Astrocyte of the spinal cord (primary cell): ENCODE measurements around the gene ADGRG4.

Experiments used
- DNase-seq: peaks from one replicate; pipeline ENCODE4 v3.0.0; 2011; ENCODE audit warnings: low read depth, low spot score
- H3K4me3 ChIP-seq: 2 replicates; pipeline ENCODE4 v1.5.1; 2011; ENCODE audit warnings: low read depth, mild to moderate bottlenecking, low read length, moderate library complexity
- in situ Hi-C: cut with HindIII; loops from 2 replicates; pipeline ENCODE4 v1.10.0; 2017; ENCODE audit warnings: low sequenced_read_pairs
- TF ChIP-seq, protein P1 (sequence below): IDR thresholded peaks from 2 replicates; pipeline ENCODE4 v1.5.1; 2012; ENCODE audit warnings: low read depth, mild to moderate bottlenecking, low read length, inconsistent platforms

The ADGRG4 gene

GRCh38 chrX:136336623-136337022 is 35.9 kb downstream of the ADGRG4 start:
- in situ Hi-C loops: no loop called here
- TF ChIP-seq, protein P1, sequence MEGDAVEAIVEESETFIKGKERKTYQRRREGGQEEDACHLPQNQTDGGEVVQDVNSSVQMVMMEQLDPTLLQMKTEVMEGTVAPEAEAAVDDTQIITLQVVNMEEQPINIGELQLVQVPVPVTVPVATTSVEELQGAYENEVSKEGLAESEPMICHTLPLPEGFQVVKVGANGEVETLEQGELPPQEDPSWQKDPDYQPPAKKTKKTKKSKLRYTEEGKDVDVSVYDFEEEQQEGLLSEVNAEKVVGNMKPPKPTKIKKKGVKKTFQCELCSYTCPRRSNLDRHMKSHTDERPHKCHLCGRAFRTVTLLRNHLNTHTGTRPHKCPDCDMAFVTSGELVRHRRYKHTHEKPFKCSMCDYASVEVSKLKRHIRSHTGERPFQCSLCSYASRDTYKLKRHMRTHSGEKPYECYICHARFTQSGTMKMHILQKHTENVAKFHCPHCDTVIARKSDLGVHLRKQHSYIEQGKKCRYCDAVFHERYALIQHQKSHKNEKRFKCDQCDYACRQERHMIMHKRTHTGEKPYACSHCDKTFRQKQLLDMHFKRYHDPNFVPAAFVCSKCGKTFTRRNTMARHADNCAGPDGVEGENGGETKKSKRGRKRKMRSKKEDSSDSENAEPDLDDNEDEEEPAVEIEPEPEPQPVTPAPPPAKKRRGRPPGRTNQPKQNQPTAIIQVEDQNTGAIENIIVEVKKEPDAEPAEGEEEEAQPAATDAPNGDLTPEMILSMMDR: peak; percentile 28
- no peak overlapping the region for H3K4me3 ChIP-seq
- DNase-seq: no peak

DNA sequence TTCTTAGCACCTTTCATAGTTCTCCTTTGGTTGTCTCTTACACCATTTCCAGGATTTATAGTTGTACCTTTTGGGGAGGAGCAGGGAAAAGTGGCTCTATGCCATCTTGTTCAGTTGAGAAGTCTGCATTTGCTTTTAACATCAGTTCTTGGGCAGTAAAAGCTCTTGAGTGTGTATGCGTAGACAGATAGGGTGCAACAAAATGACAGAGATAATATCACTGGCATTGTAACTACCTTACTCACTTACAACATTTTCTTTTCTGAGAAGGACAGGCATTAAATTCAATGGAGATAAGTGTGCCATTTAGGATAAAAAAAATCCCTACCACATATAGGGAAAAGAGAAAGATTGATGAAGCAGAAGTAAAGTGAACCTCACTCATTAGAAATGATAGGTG is 38.9 kb downstream of the ADGRG4 start:
- no peak for DNase-seq
- in situ Hi-C loops: no loop called here
- TF ChIP-seq, protein P1: no peak

DNA sequence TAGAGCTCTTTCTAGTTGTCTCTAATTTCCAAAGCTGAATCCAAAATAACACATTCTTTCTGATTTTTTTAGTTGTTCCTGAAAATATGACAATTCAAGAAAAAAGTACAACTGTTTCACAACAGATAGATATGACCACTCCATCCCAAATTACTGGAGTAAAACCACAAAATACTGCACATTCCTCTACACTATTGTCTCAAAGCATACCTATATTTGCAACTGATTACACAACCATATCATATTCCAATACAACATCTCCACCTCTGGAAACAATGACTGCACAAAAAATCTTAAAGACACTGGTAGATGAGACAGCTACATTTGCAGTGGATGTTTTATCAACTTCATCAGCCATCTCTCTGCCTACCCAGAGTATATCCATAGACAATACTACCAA is 43.6 kb downstream of the ADGRG4 start:
- DNase-seq: no peak
- TF ChIP-seq, protein P1: no peak
- in situ Hi-C loops: no loop called here
- H3K4me3 ChIP-seq: no peak overlapping the region

More for the DNA sequence above, 38.9 kb downstream of the ADGRG4 start:
- H3K4me3 ChIP-seq: no peak overlapping the region

- in situ Hi-C loops: no loop called here
- TF ChIP-seq, protein P1: no peak
- no peak overlapping the region for H3K4me3 ChIP-seq
- no peak for DNase-seq
Measured at GRCh38 chrX:136346506-136346905, 45.7 kb downstream of the ADGRG4 start.

- TF ChIP-seq, protein P1: no peak
- in situ Hi-C loops: no loop called here
- no peak for DNase-seq
- no peak overlapping the region for H3K4me3 ChIP-seq
Measured at GRCh38 chrX:136347706-136348105, 46.9 kb downstream of the ADGRG4 start.

DNA sequence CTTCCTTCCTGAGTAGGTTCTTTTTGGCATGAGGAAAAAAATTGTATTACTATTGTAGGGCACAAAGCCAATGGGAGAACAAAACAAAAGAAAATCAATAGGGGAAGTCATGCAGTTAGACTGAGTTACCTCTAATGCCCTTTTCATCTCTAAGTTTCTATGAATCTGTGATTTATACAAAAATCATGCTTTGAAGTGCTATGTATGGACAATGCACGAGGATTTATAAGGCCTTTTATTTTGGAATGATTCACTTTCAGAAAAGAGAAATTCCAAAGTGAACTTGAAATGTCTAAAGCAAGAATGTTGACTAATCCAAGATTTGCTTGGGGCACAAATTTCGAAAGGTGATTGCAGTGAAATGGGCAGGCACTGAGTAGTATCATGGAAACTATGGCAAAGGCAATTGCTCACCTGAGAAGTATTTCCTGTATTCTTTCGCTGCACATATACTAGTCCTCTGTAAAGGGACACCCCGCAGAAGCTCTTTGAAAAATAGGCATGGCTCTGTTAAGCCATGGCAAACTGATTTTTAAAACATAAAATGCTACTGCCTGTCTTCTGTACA is 52.8 kb downstream of the ADGRG4 start:
- DNase-seq: no peak
- TF ChIP-seq, protein P1: no peak
- H3K4me3 ChIP-seq: no peak overlapping the region
- in situ Hi-C loops: no loop called here
